ENCODE data around the gene ATG4A.

The ATG4A gene

GRCh38 chrX:108130889-108131288 is 39.3 kb downstream of the ATG4A start:
- Histone ChIP-seq H3K4me3 (ENCODE audit: low read length) (no peak overlapping the region), H3K4me1 (ENCODE audit: control insufficient read depth, insufficient read depth, low read length) (no peaks in the 10 kb centered on the region), H3K36me3 (ENCODE audit: control insufficient read depth, insufficient read depth, low read length) (no peaks in the 10 kb centered on the region), H3K27ac (ENCODE audit: low read depth, low read length) (no peak overlapping the region), H3K27me3 (ENCODE audit: control insufficient read depth, insufficient read depth, low read length) (no peaks in the 10 kb centered on the region), H3K9ac (ENCODE audit: low read length) (no peak overlapping the region)

GRCh38 chrX:108131471-108131870 is 39.9 kb downstream of the ATG4A start:
- no peaks in the 10 kb centered on the region for H3K4me1 ChIP-seq (ENCODE audit: control insufficient read depth, insufficient read depth, low read length)
- H3K36me3 ChIP-seq (ENCODE audit: control insufficient read depth, insufficient read depth, low read length): no peaks in the 10 kb centered on the region
- no peak overlapping the region for H3K9ac ChIP-seq (ENCODE audit: low read length)
- H3K4me3 ChIP-seq (ENCODE audit: low read length): no peak overlapping the region
- H3K27me3 ChIP-seq (ENCODE audit: control insufficient read depth, insufficient read depth, low read length): no peaks in the 10 kb centered on the region
- no peak overlapping the region for H3K27ac ChIP-seq (ENCODE audit: low read depth, low read length)

- no peak overlapping the region for H3K9ac ChIP-seq (ENCODE audit: low read length)
- H3K4me1 ChIP-seq (ENCODE audit: control insufficient read depth, insufficient read depth, low read length): no peaks in the 10 kb centered on the region
- H3K27ac ChIP-seq (ENCODE audit: low read depth, low read length): no peak overlapping the region
- no peaks in the 10 kb centered on the region for H3K27me3 ChIP-seq (ENCODE audit: control insufficient read depth, insufficient read depth, low read length)
- no peaks in the 10 kb centered on the region for H3K36me3 ChIP-seq (ENCODE audit: control insufficient read depth, insufficient read depth, low read length)
- H3K4me3 ChIP-seq (ENCODE audit: low read length): no peak overlapping the region
Observed at GRCh38 chrX:108132034-108132433, 40.5 kb downstream of the ATG4A start.

- H3K4me3 ChIP-seq (ENCODE audit: low read length): no peak overlapping the region
- H3K27ac ChIP-seq (ENCODE audit: low read depth, low read length): no peak overlapping the region
- no peaks in the 10 kb centered on the region for H3K27me3 ChIP-seq (ENCODE audit: control insufficient read depth, insufficient read depth, low read length)
- H3K4me1 ChIP-seq (ENCODE audit: control insufficient read depth, insufficient read depth, low read length): no peaks in the 10 kb centered on the region
- no peaks in the 10 kb centered on the region for H3K36me3 ChIP-seq (ENCODE audit: control insufficient read depth, insufficient read depth, low read length)
- no peak overlapping the region for H3K9ac ChIP-seq (ENCODE audit: low read length)
Observed at GRCh38 chrX:108132876-108133275, 41.3 kb downstream of the ATG4A start.

GRCh38 chrX:108134724-108135123 is 43.1 kb downstream of the ATG4A start:
- Histone ChIP-seq H3K27me3 (ENCODE audit: control insufficient read depth, insufficient read depth, low read length) (peaks cover 2% of the 10 kb centered on the region), H3K27ac (ENCODE audit: low read depth, low read length) (no peak overlapping the region), H3K4me1 (ENCODE audit: control insufficient read depth, insufficient read depth, low read length) (no peaks in the 10 kb centered on the region), H3K9ac (ENCODE audit: low read length) (no peak overlapping the region), H3K4me3 (ENCODE audit: low read length) (no peak overlapping the region), H3K36me3 (ENCODE audit: control insufficient read depth, insufficient read depth, low read length) (no peaks in the 10 kb centered on the region)

GRCh38 chrX:108138814-108139702 is 47.5 kb downstream of the ATG4A start:
- Histone ChIP-seq H3K36me3 (ENCODE audit: control insufficient read depth, insufficient read depth, low read length) (no peaks in the 10 kb centered on the region), H3K27ac (ENCODE audit: low read depth, low read length) (no peak overlapping the region), H3K4me1 (ENCODE audit: control insufficient read depth, insufficient read depth, low read length) (no peaks in the 10 kb centered on the region), H3K9ac (ENCODE audit: low read length) (no peak overlapping the region), H3K27me3 (ENCODE audit: control insufficient read depth, insufficient read depth, low read length) (peaks cover 2% of the 10 kb centered on the region), H3K4me3 (ENCODE audit: low read length) (no peak overlapping the region)

- no peak overlapping the region for H3K9ac ChIP-seq (ENCODE audit: low read length)
- peaks cover 2% of the 10 kb centered on the region for H3K36me3 ChIP-seq (ENCODE audit: control insufficient read depth, insufficient read depth, low read length)
- no peak overlapping the region for H3K4me3 ChIP-seq (ENCODE audit: low read length)
- H3K27me3 ChIP-seq (ENCODE audit: control insufficient read depth, insufficient read depth, low read length): no peaks in the 10 kb centered on the region
- H3K27ac ChIP-seq (ENCODE audit: low read depth, low read length): no peak overlapping the region
- no peaks in the 10 kb centered on the region for H3K4me1 ChIP-seq (ENCODE audit: control insufficient read depth, insufficient read depth, low read length)
Observed at GRCh38 chrX:108148524-108148923, 56.9 kb downstream of the ATG4A start.

GRCh38 chrX:108156082-108156481 is 64.5 kb downstream of the ATG4A start:
- no peak overlapping the region for H3K9ac ChIP-seq (ENCODE audit: low read length)
- H3K27me3 ChIP-seq (ENCODE audit: control insufficient read depth, insufficient read depth, low read length): no peaks in the 10 kb centered on the region
- H3K4me3 ChIP-seq (ENCODE audit: low read length): no peak overlapping the region
- no peaks in the 10 kb centered on the region for H3K36me3 ChIP-seq (ENCODE audit: control insufficient read depth, insufficient read depth, low read length)
- no peak overlapping the region for H3K27ac ChIP-seq (ENCODE audit: low read depth, low read length)
- H3K4me1 ChIP-seq (ENCODE audit: control insufficient read depth, insufficient read depth, low read length): no peaks in the 10 kb centered on the region

- Histone ChIP-seq H3K4me1 (ENCODE audit: control insufficient read depth, insufficient read depth, low read length) (no peaks in the 10 kb centered on the region), H3K4me3 (ENCODE audit: low read length) (no peak overlapping the region), H3K27ac (ENCODE audit: low read depth, low read length) (no peak overlapping the region), H3K36me3 (ENCODE audit: control insufficient read depth, insufficient read depth, low read length) (no peaks in the 10 kb centered on the region), H3K27me3 (ENCODE audit: control insufficient read depth, insufficient read depth, low read length) (no peaks in the 10 kb centered on the region), H3K9ac (ENCODE audit: low read length) (no peak overlapping the region)
Observed at GRCh38 chrX:108156934-108157466, 65.4 kb downstream of the ATG4A start.

GRCh38 chrX:108157628-108158027 is 66.0 kb downstream of the ATG4A start:
- H3K36me3 ChIP-seq (ENCODE audit: control insufficient read depth, insufficient read depth, low read length): no peaks in the 10 kb centered on the region
- H3K4me3 ChIP-seq (ENCODE audit: low read length): no peak overlapping the region
- no peak overlapping the region for H3K27ac ChIP-seq (ENCODE audit: low read depth, low read length)
- no peak overlapping the region for H3K9ac ChIP-seq (ENCODE audit: low read length)
- H3K27me3 ChIP-seq (ENCODE audit: control insufficient read depth, insufficient read depth, low read length): no peaks in the 10 kb centered on the region
- no peaks in the 10 kb centered on the region for H3K4me1 ChIP-seq (ENCODE audit: control insufficient read depth, insufficient read depth, low read length)

GRCh38 chrX:108159028-108159670 is 67.6 kb downstream of the ATG4A start:
- H3K27ac ChIP-seq (ENCODE audit: low read depth, low read length): no peak overlapping the region
- H3K4me3 ChIP-seq (ENCODE audit: low read length): no peak overlapping the region
- H3K9ac ChIP-seq (ENCODE audit: low read length): no peak overlapping the region
- H3K27me3 ChIP-seq (ENCODE audit: control insufficient read depth, insufficient read depth, low read length): no peaks in the 10 kb centered on the region
- H3K36me3 ChIP-seq (ENCODE audit: control insufficient read depth, insufficient read depth, low read length): no peaks in the 10 kb centered on the region
- no peaks in the 10 kb centered on the region for H3K4me1 ChIP-seq (ENCODE audit: control insufficient read depth, insufficient read depth, low read length)

GRCh38 chrX:108160309-108160708 is 68.7 kb downstream of the ATG4A start:
- Histone ChIP-seq H3K4me3 (ENCODE audit: low read length) (no peak overlapping the region), H3K27me3 (ENCODE audit: control insufficient read depth, insufficient read depth, low read length) (no peaks in the 10 kb centered on the region), H3K9ac (ENCODE audit: low read length) (no peak overlapping the region), H3K36me3 (ENCODE audit: control insufficient read depth, insufficient read depth, low read length) (no peaks in the 10 kb centered on the region), H3K4me1 (ENCODE audit: control insufficient read depth, insufficient read depth, low read length) (no peaks in the 10 kb centered on the region), H3K27ac (ENCODE audit: low read depth, low read length) (no peak overlapping the region)

Measured in rectal smooth muscle tissue (tissue), 1 donor.